ENCODE measurements around the gene UBR2. TPM values are rescaled to one million over a fixed set of nuclear protein-coding genes. Genes with fewer than 3 reads are reported as not detected.

Gene UBR2
- total and polyA plus RNA-seq, 9 of the 15 experiments (the other 6 are each of a cell fraction or from before 2014, with no cell fraction given) = 9.1 to 38.9 (median 23.4) TPM

- DNase-seq (ENCODE audit: extremely low read depth in 1 of 4, low spot score in 3 of 4) (peak; percentile 68 to 84 (median 70)), ATAC-seq (peak; percentile 97), FAIRE-seq (peak; percentile 99)
- Histone ChIP-seq H3K27me3 (ENCODE audit: control insufficient read depth in 2 of 2, insufficient read depth in 2 of 2, low read length in 2 of 2) (no peaks in the 10 kb centered on the region), H3K9me1 (ENCODE audit: control insufficient read depth, insufficient read depth, low read length) (no peaks in the 10 kb centered on the region), H3K79me2 (ENCODE audit: control insufficient read depth, insufficient read depth, low read length) (no peaks in the 10 kb centered on the region), H3K4me2 (ENCODE audit: insufficient read depth, low read length) (no peak overlapping the region), H3K4me3 (no peak overlapping the region), H3K9me3 (replicated peaks; ENCODE audit: control insufficient read depth, insufficient read depth, low read depth, low read length) (no peaks in the 10 kb centered on the region), H3K27ac (ENCODE audit: extremely low read depth, low read depth, low read length) (no peak overlapping the region), H4K20me1 (replicated peaks; ENCODE audit: control insufficient read depth, insufficient read depth, low read length) (no peaks in the 10 kb centered on the region), H3K9ac (ENCODE audit: insufficient read depth in 1 of 2, low read depth in 2 of 2, low read length in 2 of 2) (no peak overlapping the region), H2AFZ (ENCODE audit: low read depth, low read length) (no peak overlapping the region), H3K36me3 (ENCODE audit: control insufficient read depth, insufficient read depth, low read length) (peaks cover 84% of the 10 kb centered on the region), H3K4me1 (replicated peaks in 1 of 2; ENCODE audit: control insufficient read depth in 2 of 2, insufficient read depth in 2 of 2, low read length in 2 of 2) (no peaks in the 10 kb centered on the region)
- no TSS peak for BruUV-seq (replicated peaks)
- in situ Hi-C loops (cut with MboI) = loop anchor here (5.0 kb wide), 1 partner anchor 216 kb away; the partner anchor contains the start of gene RPL7L1
- intact Hi-C loops (cut with micrococcal nuclease) = loop anchor here (1.0 to 5.0 kb wide), 4 partner anchors 65 to 238 kb away; no protein-coding TSS in a partner anchor
- 3% methylated on average over 5 of the region's 5 CpGs for WGBS (ENCODE audit: insufficient coverage, low coverage, missing lambda C conversion rate)
- POLR2A ChIA-PET = interaction anchor here (0.6 to 1.6 kb wide), 8 partner anchors 12 to 257 kb away, joined by 3 to 5 read pairs (median 4); partner anchors contain the start of gene RPL7L1
- CTCF ChIA-PET (ENCODE audit: low intra/inter-chr PET ratio) = interaction anchor here (0.6 to 2.8 kb wide), 6 partner anchors 65 to 237 kb away, joined by 3 to 40 read pairs (median 14); no protein-coding TSS in a partner anchor
- no peak for TF ChIP-seq TSHZ1 (CRISPR knock-in tag; IDR thresholded peaks at IDR 0.05)
- no peak for TF ChIP-seq RFX7 (CRISPR knock-in tag; IDR thresholded peaks at IDR 0.05)
- no peak for TF ChIP-seq TRIM25 (IDR thresholded peaks at IDR 0.05; ENCODE audit: borderline replicate concordance)
- TF ChIP-seq C11orf30 (IDR thresholded peaks at IDR 0.05; ENCODE audit: low read depth) = no peak
- no peak for TF ChIP-seq MAZ (CRISPR knock-in tag; conservative IDR thresholded peaks at IDR 0.05 in 1 of 2, IDR thresholded peaks at IDR 0.05 in 1 of 2)
- TF ChIP-seq HDAC2 (IDR thresholded peaks at IDR 0.05) = no peak
- TF ChIP-seq GTF2A2 (tag; IDR thresholded peaks at IDR 0.05) = no peak
- TF ChIP-seq NFYB (IDR thresholded peaks at IDR 0.05; ENCODE audit: extremely low read depth, insufficient read length) = no peak
- TF ChIP-seq PURB (CRISPR knock-in tag; IDR thresholded peaks at IDR 0.05; ENCODE audit: low read depth) = no peak
- TF ChIP-seq TCFL5 (CRISPR knock-in tag; conservative IDR thresholded peaks at IDR 0.05) = no peak
- TF ChIP-seq JUN (IDR thresholded peaks at IDR 0.05; ENCODE audit: borderline replicate concordance, low read depth, low read length) = 0 out of 2 replicates have a peak, but pooled peaks have one; percentile 16
- no peak for TF ChIP-seq JUN (CRISPR knock-in tag; IDR thresholded peaks at IDR 0.05; ENCODE audit: borderline replicate concordance)
- TF ChIP-seq, protein P1, sequence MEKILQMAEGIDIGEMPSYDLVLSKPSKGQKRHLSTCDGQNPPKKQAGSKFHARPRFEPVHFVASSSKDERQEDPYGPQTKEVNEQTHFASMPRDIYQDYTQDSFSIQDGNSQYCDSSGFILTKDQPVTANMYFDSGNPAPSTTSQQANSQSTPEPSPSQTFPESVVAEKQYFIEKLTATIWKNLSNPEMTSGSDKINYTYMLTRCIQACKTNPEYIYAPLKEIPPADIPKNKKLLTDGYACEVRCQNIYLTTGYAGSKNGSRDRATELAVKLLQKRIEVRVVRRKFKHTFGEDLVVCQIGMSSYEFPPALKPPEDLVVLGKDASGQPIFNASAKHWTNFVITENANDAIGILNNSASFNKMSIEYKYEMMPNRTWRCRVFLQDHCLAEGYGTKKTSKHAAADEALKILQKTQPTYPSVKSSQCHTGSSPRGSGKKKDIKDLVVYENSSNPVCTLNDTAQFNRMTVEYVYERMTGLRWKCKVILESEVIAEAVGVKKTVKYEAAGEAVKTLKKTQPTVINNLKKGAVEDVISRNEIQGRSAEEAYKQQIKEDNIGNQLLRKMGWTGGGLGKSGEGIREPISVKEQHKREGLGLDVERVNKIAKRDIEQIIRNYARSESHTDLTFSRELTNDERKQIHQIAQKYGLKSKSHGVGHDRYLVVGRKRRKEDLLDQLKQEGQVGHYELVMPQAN (IDR thresholded peaks at IDR 0.05; ENCODE audit: borderline replicate concordance) = peak; percentile 13; the same call in 1 of the 2 replicates
- TF ChIP-seq CCAR2 (IDR thresholded peaks at IDR 0.05; ENCODE audit: low read depth, low read length) = no peak
- peak; percentile 21; the same call in 1 of the 2 replicates for TF ChIP-seq MAFF (IDR thresholded peaks at IDR 0.05; ENCODE audit: low read length)
These were observed 97.8 kb downstream of the UBR2 start for GRCh38 chr6:42661540-42662153.
